Caki2 (cell line): ENCODE measurements around the gene HELLS. TPM values are rescaled to one million over a fixed set of nuclear protein-coding genes. Genes with fewer than 3 reads are reported as not detected.

Experiments
- DNase-seq: peaks from one replicate; pipeline ENCODE4 v3.0.0-alpha.2; 2015; ENCODE audit warnings: low read depth
- in situ Hi-C: cut with HindIII; loops from 2 replicates; pipeline ENCODE4 v1.10.0; 2016; ENCODE audit warnings: low sequenced_read_pairs, low pct_unique_long_range_greater_than_20kb, mixed read lengths
- total RNA-seq: library from RNA; depleted of rRNA; stranded (reverse); fragments of >200 nt; shearing (Covaris generic); gene quantifications from 2 replicates; pipeline ENCODE4 v1.2.3, GENCODE V29; 2014; ENCODE audit warnings: low replicate concordance; rRNA removed

HELLS gene
- total RNA-seq, 1 experiment from 2014 or later: 74.8 TPM

DNA sequence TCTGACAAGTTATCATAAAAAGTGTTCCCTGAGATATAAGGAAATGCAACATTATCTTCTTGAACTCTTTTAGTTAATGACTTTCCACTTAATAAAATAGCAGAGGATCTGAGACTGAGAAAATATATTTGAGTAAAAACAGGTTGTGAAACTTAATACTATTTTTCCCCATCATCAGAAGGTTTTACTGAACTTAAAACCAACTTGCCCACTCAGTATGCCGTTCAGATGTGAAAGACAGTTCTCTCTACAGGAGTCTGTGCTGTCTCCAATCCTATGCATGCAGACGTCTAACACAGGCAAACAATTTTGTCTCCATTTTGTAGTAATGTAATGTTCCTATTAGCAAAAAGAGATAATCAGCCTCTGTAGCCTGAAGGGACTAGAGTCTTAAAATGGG, 99.7 kb downstream of the HELLS start:
- in situ Hi-C loops: no loop called here
- DNase-seq: no peak

Other genes starting within 250 kb of the HELLS start
- gene NOC3L, start 182.8 kb upstream of the HELLS start, total RNA-seq: 20.3 and 25.2 TPM in 2 replicates
- 4.7 and 14.8 TPM in 2 replicates for gene TBC1D12, start 143.2 kb upstream of the HELLS start, total RNA-seq
- gene CYP2C18, start 137.9 kb downstream of the HELLS start, total RNA-seq: not detected in 2 replicates
- gene CYP2C19, start 216.9 kb downstream of the HELLS start, total RNA-seq: 0.41 TPM in 1 of 2 replicates, not detected in the other